Left lobe of liver (tissue), 2 donors: ENCODE data around the gene CAMTA1. TPM values are rescaled to one million over a fixed set of nuclear protein-coding genes. Genes with fewer than 3 reads are reported as not detected.

Source experiments
- ATAC-seq: fragments of 200-7000 bp; cut with Tn5 transposase; one replicate; pipeline ENCODE4 v1.9.1; 2020; ENCODE audit warnings: mild to moderate bottlenecking, moderate library complexity
- DNase-seq: peaks from one replicate; pipeline ENCODE4 v3.0.0-alpha.2; 2020; ENCODE audit warnings: low spot score
- total RNA-seq: library from RNA; stranded (reverse); gene quantifications from one replicate; pipeline ENCODE4 v1.2.1, GENCODE V29; 2021
- donor health status: DM: no; HTN: no; CAD: no; lungs with moderate emphysema.
- donor health status: DM: no; HTN: yes; CAD: no.

CAMTA1 gene
- total RNA-seq, 1 donor from 2014 or later: 33.6 TPM

DNA sequence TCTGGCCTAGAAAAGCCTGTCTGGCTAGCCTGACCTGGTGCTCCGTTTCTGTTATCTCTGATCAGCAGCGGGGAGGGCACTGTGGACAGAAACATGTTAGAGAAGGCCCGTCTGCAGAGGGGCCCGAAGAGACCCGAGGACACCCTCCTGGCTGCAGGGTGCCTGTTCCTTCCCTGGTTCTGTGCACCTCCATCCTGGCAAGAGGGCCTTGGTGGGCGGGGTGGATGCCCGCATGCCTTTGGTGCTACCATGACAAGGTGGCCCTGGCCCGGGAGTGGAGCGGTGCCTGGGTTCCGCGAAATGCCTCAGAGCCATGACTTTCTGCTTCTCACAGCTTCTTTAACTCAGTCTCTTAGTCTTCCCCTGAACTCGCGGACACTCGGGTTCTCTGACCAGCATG, 233.6 kb downstream of the CAMTA1 start:
- ATAC-seq (no peak), DNase-seq (no peak)

DNA sequence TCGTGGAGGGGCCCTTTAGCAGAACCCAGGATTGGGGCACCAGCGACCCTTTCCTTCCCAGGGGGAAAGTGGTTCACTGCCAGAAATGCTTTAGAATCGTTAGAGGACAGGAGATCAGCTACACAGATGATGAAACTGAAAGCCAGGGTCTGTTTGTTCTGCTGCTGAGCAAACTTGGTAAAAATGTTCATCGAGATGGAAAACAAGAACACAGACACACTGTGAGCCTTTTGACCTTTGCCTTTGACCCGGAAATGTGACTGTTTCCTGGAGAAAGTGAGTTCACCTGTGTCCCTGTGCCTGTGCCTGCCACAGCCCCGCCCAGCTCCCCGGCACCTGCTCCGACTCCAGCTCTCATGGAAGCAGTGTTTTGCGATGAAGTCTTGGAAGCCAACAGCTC, 234.3 kb downstream of the CAMTA1 start:
- ATAC-seq: peak; percentile 54

DNA sequence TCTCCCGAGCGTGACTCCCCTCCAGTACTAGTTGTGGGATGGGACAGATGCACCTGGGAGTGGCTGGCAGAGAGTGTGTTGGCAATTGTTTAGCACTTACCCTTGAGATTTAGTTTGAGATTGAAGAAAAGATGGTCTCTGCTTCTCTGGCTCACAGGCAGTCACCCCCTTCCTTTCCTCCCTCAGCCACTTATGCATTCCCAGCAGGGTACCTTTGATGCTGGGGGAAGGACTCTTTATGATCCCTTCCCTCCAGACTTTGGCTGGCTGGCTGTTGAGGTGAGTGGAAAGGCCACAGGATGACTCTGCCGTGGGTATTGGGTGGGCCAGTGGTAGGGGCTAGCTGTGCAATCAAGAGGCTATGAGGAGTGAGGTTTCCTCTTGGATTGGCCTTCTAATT, 236.8 kb downstream of the CAMTA1 start:
- ATAC-seq: no peak

More for the DNA sequence above, 234.3 kb downstream of the CAMTA1 start:
- DNase-seq: no peak

DNA sequence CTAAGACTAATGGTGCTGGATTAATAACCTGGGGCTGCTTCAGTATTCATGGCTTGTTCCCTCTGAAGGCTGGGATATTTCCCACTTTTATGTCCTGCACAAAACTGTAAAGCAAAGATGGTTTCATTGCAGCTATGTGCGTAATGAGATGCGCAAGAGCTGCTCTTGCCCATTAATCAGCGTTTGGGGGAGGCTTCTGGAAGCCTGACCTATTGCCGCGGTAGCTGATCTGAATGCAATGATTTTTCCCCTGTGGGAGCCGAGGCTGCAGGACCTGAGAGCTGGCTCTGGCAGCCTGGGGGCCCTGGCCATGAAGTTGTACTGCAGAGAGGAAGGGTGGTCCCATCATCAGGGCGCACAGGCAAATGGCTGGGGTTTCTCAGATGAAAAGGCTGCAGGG, 239.8 kb downstream of the CAMTA1 start:
- no peak for ATAC-seq
- no peak for DNase-seq

More for the DNA sequence above, 236.8 kb downstream of the CAMTA1 start:
- no peak for DNase-seq

DNA sequence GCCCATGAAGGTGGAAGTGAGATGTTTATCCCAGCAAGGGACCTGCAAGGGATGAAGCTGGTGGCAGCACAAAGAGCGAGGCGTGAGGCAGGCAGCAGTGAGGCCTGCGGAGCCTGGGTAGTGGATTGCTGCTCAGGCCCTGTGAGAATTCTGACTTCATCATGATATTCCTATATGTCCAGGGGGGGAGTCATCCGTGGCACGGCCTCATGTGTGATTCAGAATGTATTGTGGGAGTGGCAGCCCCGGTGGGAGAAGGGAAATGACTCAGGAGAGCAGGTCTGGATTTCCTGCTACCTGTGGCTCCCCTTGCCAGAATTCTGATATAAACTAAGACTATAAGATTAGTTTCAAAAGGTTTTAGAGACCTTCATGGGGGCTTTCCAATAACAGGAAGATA, 240.9 kb downstream of the CAMTA1 start:
- DNase-seq: no peak
- ATAC-seq: no peak

DNA sequence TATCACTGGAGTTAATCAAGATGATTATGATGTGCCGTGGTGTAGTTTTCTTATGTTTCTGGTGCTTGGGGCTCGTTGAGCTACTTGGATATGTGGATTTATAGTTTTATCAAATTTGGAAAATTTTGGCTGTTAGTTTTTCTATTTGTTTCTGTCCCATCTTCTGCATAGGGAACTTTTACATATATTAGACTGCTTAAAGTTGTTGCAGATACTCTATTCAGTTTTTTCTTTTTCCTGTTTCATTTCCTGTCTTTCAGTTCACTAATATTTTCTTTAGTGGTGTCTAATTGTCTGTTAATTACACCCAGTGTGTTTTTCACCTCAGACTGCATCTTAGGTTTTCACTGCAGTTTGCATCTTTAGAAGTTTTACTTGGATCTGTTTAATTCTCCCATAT, 247.7 kb downstream of the CAMTA1 start:
- ATAC-seq (no peak), DNase-seq (no peak)

DNA sequence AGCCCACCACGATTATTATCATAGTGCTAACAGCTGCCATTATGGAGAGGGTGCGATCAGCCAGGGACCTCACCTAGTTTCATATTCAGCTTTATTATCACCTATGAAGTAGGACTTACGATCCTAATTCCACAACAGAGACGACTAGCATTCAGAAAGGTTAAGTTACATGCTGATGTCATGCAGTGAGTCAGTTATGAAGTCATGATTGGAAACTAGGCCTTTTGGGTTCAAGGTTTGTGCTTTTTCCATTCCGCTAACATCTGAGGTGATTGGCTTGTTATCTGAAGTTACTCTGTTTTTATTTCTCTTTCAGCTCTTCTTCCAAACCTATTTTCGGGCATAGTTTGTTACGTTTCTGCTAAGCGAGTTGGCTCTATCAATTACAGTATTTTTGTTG, 251.1 kb downstream of the CAMTA1 start:
- DNase-seq (no peak), ATAC-seq (no peak)

DNA sequence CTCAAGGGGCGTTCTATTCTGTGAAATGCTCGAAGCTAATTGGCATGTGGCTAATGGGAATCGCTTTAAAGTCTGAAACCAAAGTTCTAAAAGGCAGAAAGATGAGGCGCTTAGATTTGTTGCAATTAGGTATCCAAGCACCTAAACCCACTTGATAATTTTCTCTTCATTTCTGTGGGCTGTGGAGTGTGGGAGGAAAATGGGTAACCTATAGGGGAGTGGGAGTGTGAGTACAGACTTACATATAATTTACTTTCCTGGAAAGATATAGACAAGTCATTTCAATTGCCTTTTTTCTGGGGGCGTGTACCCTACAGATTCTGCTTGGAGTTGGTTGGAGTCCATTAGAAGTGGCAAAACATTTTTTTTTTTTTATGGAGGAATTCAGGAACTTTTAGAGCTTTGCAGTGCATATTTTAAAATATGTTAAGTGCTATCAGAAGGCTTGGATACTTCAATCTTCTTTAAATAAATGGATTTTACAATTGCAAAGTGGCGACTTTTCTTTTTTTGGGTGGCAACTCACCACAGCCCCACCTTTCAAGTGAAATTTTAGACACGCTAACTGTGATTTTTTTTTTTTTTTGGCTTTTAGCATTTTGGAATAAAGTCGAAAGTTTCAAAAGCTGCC, 254.5 kb downstream of the CAMTA1 start:
- no peak for DNase-seq
- no peak for ATAC-seq

DNA sequence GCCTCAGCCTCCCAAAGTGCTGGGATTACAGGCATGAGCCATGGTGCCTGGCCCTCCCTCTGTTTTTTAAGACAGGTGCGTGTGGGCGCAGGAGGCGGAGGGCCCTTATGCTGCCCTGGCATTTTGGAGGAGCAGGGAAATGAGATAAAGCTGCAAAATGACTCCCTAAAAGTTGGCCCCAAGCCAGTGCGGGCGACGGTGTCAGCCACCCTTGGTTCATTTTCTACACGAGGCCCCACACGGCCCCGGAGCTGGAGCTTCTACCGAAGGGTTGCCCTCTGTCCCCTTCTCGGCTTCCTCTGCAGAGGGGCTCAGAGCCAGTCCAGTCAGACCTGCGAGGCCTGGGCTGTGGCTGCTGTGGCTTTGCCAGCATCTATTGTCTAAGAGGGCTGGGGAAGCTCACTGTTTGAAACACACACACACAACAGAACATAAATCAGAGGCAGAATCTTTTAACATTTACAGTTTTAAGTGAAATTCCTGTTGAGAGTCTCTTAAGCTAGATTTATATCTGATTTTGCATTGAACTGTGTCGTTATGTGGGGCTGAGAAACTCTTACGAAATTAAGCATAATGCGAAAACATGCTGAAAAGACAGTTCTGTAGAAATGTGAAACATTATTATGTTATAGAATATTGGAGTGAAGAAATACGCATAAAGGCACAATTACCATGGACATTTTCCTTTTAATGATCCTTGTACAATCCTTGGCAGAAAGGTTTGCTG, 255.9 kb downstream of the CAMTA1 start:
- DNase-seq: no peak
- no peak for ATAC-seq

DNA sequence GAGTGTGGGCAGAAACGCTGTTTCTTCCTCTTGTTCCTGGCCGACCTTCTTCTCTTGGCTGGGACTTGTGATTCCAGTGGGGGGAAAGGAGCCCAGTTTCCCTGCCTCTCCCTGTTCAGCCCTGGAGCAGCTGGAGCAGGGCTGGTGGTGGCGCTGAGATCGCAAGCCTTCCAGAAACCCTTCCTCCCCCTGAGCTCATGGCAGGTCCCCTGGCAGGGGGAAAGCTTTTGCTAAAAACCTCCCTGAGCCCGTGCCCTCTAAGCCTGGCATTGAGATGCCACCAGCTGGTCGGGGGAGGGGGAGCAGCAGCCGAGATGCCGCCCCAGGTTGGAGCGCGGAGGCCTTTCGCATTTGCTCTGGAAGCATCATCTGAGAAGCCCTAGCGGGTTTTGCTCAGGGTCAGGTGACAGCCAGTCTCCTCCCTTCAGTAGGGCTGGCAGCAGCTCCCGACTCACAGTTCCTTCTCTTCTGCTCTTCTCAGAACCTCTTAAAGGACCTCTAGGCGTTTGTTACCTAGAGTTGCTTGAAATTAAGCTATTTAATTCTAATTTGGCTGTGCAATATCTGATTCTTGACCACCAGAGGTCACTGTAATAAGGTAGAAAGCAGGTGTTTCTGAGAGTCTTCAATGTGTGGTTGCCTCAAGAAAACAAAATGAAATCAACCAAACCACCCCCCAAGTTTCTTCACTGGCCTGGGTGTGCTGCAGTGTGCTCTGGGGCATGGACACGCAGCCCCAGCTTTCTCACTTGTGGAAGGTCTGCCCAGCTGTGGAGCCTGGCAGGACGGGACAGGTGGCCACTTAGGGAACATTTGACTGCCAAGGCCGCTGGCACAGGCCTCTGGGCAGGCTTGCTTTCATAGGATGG, 257.3 kb downstream of the CAMTA1 start:
- ATAC-seq (peak; percentile 88), DNase-seq (no peak)

DNA sequence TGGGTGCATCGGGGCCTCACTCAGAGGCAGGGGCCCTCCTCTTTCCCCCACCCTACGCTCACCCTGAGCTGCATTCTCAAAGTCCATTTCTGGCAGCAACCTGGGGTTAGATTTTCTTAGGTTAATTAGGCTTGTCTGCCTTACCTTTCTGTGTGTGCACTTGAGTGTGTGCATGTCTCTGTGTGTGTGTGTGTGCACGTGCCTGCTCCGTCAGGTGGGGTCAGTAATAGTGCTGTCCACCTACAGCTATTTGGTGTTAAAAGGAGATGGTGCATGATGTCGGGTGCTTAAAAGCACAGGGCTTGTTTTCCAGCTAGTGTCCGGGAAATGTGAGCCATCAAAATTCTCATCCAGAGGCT, 257.9 kb downstream of the CAMTA1 start:
- DNase-seq (no peak), ATAC-seq (no peak)

DNA sequence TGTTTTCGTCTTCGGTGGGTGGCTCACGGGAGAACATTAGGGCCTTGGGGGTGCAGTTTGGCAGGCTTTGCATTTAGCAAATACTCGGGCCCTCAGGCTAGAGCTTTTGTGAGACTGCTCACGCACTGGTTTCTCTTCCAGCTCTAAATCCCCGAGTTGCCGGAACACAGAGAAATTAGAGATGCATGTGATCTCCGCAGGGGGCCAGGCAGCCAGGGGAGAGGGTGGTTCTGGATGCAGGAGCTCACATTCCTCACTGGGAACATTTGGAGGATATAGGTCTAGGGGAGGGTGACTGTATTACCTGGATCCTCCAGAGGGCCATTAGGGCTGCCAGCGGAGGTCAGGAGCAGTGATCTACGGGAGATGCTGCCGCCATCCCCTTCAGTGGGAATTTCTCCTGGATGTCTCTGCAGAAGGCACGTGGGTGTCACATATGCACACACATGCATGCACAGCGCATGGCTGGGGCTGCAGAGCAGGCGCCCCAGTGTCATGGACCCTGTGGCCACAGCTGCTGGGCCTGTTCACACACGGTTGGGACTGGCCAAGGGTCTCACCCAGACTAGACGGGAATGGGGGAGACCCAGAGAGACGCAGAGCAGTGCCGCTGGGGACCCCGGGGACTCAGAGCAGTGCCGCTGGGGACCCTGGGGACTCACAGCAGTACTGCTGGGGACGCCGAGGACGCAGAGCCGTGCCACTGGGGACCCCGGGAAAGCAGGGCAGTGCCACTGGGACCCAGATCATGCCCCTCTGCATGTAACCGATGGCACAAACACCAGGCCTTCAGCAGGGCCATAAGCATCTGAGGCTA, 258.7 kb downstream of the CAMTA1 start:
- ATAC-seq (no peak), DNase-seq (no peak)

DNA sequence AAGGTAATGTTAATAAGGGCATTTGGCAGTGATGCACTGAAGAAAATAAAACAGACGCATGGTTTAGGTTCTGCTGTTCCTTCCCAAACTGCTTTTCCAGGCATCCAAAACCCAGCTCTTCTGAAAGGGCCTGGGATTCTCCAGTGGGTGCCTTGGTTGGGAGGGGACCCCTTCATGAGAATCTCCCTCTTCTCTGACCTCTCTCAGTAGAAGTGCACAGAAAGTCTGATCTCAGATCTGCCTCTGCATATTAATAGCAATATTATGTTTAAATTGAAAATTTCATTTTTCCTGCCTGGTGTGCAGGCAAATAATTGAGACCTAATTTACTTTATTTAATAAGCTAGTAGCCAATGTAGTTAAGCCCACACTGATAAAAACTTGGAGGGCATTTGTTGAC, 260.6 kb downstream of the CAMTA1 start:
- ATAC-seq (no peak), DNase-seq (no peak)

DNA sequence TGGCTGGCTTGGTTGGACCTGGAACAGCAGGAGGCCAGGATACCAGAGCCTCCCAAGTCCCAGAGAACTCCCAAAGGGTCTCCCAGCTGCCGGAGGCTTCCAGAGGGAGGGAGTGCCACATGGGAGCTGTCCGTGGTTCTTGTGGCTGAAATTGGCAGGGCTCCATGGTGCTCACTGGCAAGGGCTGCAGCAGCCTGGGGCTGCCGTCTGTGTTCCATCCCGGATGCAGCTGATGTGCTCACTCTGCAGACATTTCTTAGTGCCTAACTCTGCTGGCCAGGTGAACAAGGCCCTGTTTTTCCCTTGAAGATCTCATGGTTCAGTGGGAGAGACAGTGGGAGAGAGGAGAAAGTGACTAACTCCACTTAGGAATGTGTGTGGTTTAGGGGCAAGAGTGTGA, 261.1 kb downstream of the CAMTA1 start:
- peak; percentile 51 for ATAC-seq
- peak; percentile 44 for DNase-seq

DNA sequence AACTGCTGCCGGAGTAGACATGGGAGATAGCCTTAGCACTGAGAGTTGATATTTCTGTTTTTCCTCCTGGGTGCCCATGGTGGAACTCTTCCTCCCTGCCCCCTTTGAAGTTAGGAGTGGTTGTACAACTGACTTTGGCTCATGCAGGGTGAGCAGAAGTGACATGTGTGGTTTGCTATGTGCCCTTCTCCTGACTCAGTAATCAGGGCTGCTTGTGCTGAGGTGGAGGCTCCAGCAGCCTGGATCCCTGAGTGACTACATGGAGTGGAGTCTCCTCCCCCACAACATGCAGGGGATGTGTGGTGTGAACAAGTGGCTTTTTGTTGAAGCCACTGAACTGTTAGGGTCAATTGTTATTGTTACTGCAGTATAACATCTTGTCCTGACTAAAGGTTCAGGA, 261.6 kb downstream of the CAMTA1 start:
- DNase-seq (no peak), ATAC-seq (no peak)

DNA sequence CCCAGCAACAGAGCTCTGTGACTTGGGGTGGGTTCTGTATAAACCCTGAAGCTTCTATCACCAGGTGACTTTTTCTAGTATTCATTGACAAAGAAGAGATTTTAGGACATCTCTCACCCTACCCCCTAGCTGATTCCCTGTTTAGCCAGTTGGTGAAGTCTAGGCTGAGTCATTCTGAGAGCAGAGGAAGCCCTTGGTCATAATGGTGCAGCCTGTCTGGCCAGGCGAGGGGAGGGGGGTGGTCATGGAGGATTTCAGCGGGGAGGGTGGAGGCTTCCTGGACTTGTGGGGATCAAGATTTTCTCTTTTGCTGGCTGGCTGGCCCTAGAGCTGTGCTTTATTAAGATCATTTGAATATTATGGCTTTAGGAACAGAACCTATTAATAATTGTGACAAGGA, 262.6 kb downstream of the CAMTA1 start:
- no peak for DNase-seq
- ATAC-seq: no peak

DNA sequence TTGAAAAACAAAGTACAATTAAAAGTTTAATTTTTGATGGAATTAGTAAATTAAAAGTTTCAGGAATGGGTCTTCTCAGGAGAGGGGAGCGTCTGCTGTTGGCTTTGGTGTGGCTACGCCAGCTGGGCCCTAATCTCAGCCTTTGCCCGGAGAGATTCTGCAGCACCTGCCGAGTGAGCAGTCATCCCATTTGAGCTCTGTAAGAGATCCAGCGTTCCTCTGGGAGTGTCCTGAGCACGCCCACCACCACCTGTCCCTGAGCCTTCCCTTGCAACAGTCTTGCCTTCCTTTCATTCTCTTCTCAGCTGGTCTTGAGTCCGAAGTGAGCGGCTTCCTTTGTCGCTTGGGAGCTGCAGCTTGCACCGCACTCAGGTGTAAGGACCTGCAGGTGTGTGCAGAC, 263.1 kb downstream of the CAMTA1 start:
- ATAC-seq: no peak
- DNase-seq: no peak

DNA sequence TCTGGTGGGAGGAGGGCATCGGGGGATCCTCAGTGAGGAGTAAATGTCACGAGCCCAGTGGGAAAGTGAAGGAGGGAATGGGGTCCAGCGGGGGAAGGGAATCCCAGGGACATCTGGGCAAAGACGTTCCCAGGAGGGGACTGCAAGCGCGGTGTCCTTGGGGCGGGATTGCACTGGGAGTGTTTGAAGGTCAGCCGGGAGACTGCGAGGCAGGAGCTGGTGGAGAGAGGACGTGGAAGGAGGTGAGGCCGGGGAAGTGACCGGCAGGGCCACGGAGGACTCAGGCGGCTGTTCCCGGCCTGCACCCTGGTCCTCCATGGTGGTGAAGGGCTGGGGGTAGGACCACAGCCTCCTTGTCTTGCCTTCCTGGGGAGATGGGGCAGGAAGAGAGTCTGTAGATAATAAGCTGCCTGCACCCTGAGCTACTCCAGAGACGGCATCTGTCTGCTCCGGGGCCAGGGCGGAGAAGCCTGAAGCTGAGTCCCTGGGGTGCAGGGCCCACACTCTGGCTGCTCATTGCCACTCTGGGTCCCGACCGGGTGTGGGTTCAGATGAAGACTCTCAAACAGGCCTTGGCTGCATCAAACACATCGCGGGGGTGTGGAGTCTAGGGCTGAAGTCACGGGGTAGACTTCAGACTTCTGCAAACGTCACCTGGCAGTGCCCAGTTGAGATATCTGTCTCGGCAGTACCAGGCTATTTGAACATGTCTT, 264.8 kb downstream of the CAMTA1 start:
- ATAC-seq: no peak
- no peak for DNase-seq

DNA sequence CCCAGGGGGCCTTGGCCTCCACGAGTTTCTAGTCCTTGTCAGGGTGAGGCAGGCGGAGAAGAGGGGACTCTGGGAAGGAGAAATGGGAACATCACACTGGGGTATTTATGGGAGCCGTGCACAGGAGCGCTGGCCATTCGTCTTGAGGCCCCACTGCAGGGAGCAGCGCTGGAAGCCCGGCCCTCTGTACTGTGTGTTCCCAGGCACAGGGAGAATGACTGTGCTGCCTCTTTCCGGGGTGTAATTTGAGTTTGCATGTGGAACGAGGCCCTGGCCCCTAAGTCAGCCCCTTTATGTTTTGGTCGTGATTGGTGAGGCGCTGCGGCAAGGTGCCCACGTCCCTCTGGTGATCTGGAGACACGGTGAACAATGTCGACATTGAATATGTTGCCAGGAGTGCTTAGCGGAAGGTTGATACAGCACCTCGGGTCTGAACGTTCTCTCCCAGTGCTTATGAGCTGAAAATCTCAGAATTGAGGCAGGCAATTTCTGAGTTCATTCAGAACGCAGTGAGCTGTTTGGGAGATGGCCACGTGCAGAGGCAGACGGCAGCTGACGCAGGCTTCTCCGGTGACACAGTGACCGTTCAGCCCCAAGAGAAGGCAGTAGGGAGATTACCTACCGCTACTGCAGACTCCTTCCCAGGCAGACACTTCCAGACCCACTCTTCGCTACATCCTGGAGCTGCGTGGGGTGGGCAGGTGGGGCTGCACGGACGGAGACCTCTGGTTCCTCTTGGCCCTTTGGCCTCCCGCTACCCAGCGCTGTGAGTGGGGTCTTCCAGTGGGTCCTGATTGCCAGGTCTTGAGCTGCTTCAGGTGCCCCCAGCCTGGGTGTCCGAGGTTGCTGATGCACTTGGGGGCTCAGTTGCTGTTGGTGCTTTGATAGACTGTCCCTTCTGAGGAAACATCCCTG, 265.8 kb downstream of the CAMTA1 start:
- no peak for DNase-seq
- no peak for ATAC-seq
